H9 (cell line): ENCODE data around the gene ZBED5. TPM values are rescaled to one million over a fixed set of nuclear protein-coding genes. Genes with fewer than 3 reads are reported as not detected.

Experiments used
- DNase-seq: peaks from one replicate; pipeline ENCODE4 v3.0.0-alpha.2; 2017
- H2AFZ ChIP-seq: one replicate; pipeline ENCODE4 v1.6.1; 2013; ENCODE audit warnings: mild to moderate bottlenecking, low read length, control low read depth, moderate library complexity
- H2AK5ac ChIP-seq: 2 replicates; pipeline ENCODE4 v1.6.1; 2013; ENCODE audit warnings: low read length, control low read depth, mixed read lengths; ENCODE audit not compliant: insufficient read length
- H2BK120ac ChIP-seq: one replicate; pipeline ENCODE4 v1.6.1; 2013; ENCODE audit warnings: low read depth, mild to moderate bottlenecking, low read length, control low read depth, inconsistent platforms; ENCODE audit not compliant: poor library complexity, severe bottlenecking
- H2BK12ac ChIP-seq: 2 replicates; pipeline ENCODE4 v1.6.1; 2013; ENCODE audit warnings: low read length, control low read depth, mixed read lengths, low read depth; ENCODE audit not compliant: insufficient read length
- H2BK15ac ChIP-seq: 2 replicates; pipeline ENCODE4 v1.6.1; 2013; ENCODE audit warnings: low read depth, low read length, control low read depth
- H2BK20ac ChIP-seq: one replicate; pipeline ENCODE4 v1.6.1; 2013; ENCODE audit warnings: low read depth, mild to moderate bottlenecking, low read length, control low read depth, inconsistent platforms; ENCODE audit not compliant: poor library complexity, severe bottlenecking
- H2BK5ac ChIP-seq: 2 replicates; pipeline ENCODE4 v1.6.1; 2013; ENCODE audit warnings: low read length, control low read depth, mixed read lengths; ENCODE audit not compliant: insufficient read length
- H3K14ac ChIP-seq: 2 replicates; pipeline ENCODE4 v1.6.1; 2013; ENCODE audit warnings: low read length, control low read depth; ENCODE audit not compliant: insufficient read depth
- H3K18ac ChIP-seq: 2 replicates; pipeline ENCODE4 v1.6.1; 2013; ENCODE audit warnings: low read depth, mild to moderate bottlenecking, mixed read lengths, low read length, control low read depth; ENCODE audit not compliant: insufficient read length
- H3K23ac ChIP-seq: 2 replicates; pipeline ENCODE4 v1.6.1; 2013; ENCODE audit warnings: low read length, control low read depth, mixed read lengths, low read depth; ENCODE audit not compliant: insufficient read length
- H3K23me2 ChIP-seq: 2 replicates; pipeline ENCODE4 v1.6.1; 2013; ENCODE audit warnings: low read depth, mild to moderate bottlenecking, mixed read lengths, low read length, control low read depth; ENCODE audit not compliant: insufficient read length, poor library complexity, severe bottlenecking
- H3K27ac ChIP-seq: 2 replicates; pipeline ENCODE4 v1.5.1; 2013; ENCODE audit warnings: low read length, control low read depth, mixed read lengths, low read depth; ENCODE audit not compliant: insufficient read length
- H3K27me3 ChIP-seq: 2 replicates; pipeline ENCODE4 v1.6.1; 2013; ENCODE audit warnings: low read length, control low read depth, inconsistent platforms; ENCODE audit not compliant: insufficient read depth
- H3K4ac ChIP-seq: 2 replicates; pipeline ENCODE4 v1.6.1; 2013; ENCODE audit warnings: low read depth, mild to moderate bottlenecking, control low read depth, inconsistent platforms, low read length, moderate library complexity
- H3K4me1 ChIP-seq: 2 replicates; pipeline ENCODE4 v1.6.1; 2013; ENCODE audit warnings: low read length, control low read depth, inconsistent platforms; ENCODE audit not compliant: insufficient read depth
- H3K4me2 ChIP-seq: 2 replicates; pipeline ENCODE4 v1.6.1; 2013; ENCODE audit warnings: low read length, control low read depth, mixed read lengths; ENCODE audit not compliant: insufficient read length, insufficient read depth
- H3K56ac ChIP-seq: 2 replicates; pipeline ENCODE4 v1.6.1; 2013; ENCODE audit warnings: low read depth, mild to moderate bottlenecking, mixed read lengths, low read length, control low read depth; ENCODE audit not compliant: insufficient read length
- H3K79me1 ChIP-seq: 2 replicates; pipeline ENCODE4 v1.6.1; 2013; ENCODE audit warnings: low read depth, mild to moderate bottlenecking, moderate library complexity, low read length, control low read depth, inconsistent platforms; ENCODE audit not compliant: insufficient read depth, poor library complexity, severe bottlenecking
- H3K79me2 ChIP-seq: 2 replicates; pipeline ENCODE4 v1.6.1; 2013; ENCODE audit warnings: low read length, control low read depth, inconsistent platforms; ENCODE audit not compliant: insufficient read depth
- H3K9ac ChIP-seq: 2 replicates; pipeline ENCODE4 v1.6.1; 2013; ENCODE audit warnings: low read length, control low read depth, mixed read lengths; ENCODE audit not compliant: insufficient read length; ENCODE audit errors: extremely low read depth
- H3K9me3 ChIP-seq: one replicate; pipeline ENCODE4 v1.6.1; 2013; ENCODE audit warnings: low read depth, low read length, inconsistent platforms; ENCODE audit not compliant: control insufficient read depth
- H3T11ph ChIP-seq: one replicate; pipeline ENCODE4 v1.6.1; 2013; ENCODE audit warnings: mild to moderate bottlenecking, low read length, control low read depth, inconsistent platforms
- H4K20me1 ChIP-seq: one replicate; pipeline ENCODE4 v1.6.1; 2013; ENCODE audit not compliant: control insufficient read depth, insufficient read length, insufficient read depth
- H4K5ac ChIP-seq: 2 replicates; pipeline ENCODE4 v1.6.1; 2013; ENCODE audit warnings: low read depth, mild to moderate bottlenecking, mixed read lengths, low read length, control low read depth; ENCODE audit not compliant: insufficient read length
- H4K8ac ChIP-seq: replicated peaks from 2 replicates; pipeline ENCODE4 v1.6.1; 2013; ENCODE audit warnings: low read length, control low read depth, mixed read lengths, low read depth; ENCODE audit not compliant: insufficient read length
- H4K91ac ChIP-seq: 2 replicates; pipeline ENCODE4 v1.6.1; 2013; ENCODE audit warnings: low read depth, mild to moderate bottlenecking, moderate library complexity, mixed read lengths, low read length, control low read depth; ENCODE audit not compliant: insufficient read length
- H3K27ac Mint-ChIP-seq, 3 experiments: 2 replicates in 2 of 3; 3 replicates in 1 of 3; pipeline ENCODE4 v1.8.0; 2020 to 2021; ENCODE audit warnings: mixed read lengths in 3 of 3, mild to moderate bottlenecking in 1 of 3, moderate library complexity in 1 of 3
- H3K27me3 Mint-ChIP-seq: 2 replicates; pipeline ENCODE4 v1.8.0; 2021; ENCODE audit warnings: low read depth, mild to moderate bottlenecking, moderate library complexity, mixed read lengths
- H3K36me3 Mint-ChIP-seq, 3 experiments: 2 replicates in 2 of 3; 3 replicates in 1 of 3; pipeline ENCODE4 v1.8.0; 2020 to 2021; ENCODE audit warnings: low read depth in 3 of 3, mixed read lengths in 3 of 3; ENCODE audit not compliant: insufficient read depth in 1 of 3
- H3K4me1 Mint-ChIP-seq, 2 experiments: 2 replicates each; pipeline ENCODE4 v1.8.0; 2020; ENCODE audit warnings: mixed read lengths in 2 of 2
- H3K4me3 Mint-ChIP-seq, 2 experiments: 2 replicates in 1 of 2; 3 replicates in 1 of 2; pipeline ENCODE4 v1.8.0; 2020 to 2021; ENCODE audit warnings: mild to moderate bottlenecking in 2 of 2, mixed read lengths in 2 of 2, moderate library complexity in 1 of 2
- H3K9me3 Mint-ChIP-seq, 2 experiments: 2 replicates in 1 of 2; 3 replicates in 1 of 2; pipeline ENCODE4 v1.8.0; 2020; ENCODE audit warnings: mild to moderate bottlenecking in 2 of 2, mixed read lengths in 2 of 2, moderate library complexity in 1 of 2
- WGBS: extraction: QIAGEN DNeasy Blood & Tissue Kit; methylation state at CpG from one replicate; pipeline ENCODE4 v1.1.7; 2013; ENCODE audit warnings: missing lambda C conversion rate, low lambda C conversion rate, mixed read lengths; ENCODE audit not compliant: insufficient read length; ENCODE audit errors: extremely low coverage; 5-methylcytosine and 5-hydroxymethylcytosine counted together
- total RNA-seq: library from RNA; stranded (reverse); gene quantifications from 2 replicates; pipeline ENCODE4 v1.2.1, GENCODE V29; 2021
- TF ChIP-seq, protein P1 (sequence below): fragments of 200-600 bp; sonication (generic); conservative IDR thresholded peaks from 3 replicates; pipeline ENCODE4 v1.8.0; 2021; ENCODE audit warnings: antibody characterized with exemption, mild to moderate bottlenecking

The ZBED5 gene
- total RNA-seq, 1 experiment from 2014 or later: 65.8 TPM

DNA sequence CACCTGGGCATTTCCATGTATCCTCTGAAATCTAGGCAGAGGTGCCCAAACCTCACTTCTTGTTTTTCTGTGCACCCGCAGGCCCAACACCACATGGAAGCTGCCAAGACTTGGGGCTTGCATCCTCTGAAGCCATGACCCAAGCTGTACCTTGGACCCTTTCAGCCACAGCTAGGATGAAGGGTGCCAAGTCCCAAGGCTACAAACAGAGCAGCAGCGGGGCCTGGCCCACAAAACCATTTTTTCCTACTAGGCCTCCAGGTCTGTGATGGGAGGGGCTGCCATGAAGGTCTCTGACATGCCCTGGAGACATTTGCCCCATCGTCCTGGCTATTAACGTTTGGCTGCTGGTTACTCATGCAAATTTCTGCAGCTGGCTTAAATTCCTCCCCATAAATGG, 28.7 kb downstream of the ZBED5 start:
- DNase-seq: no peak
- Histone ChIP-seq H2AK5ac (no peak overlapping the region), H3K9me3 (no peaks in the 10 kb centered on the region), H3K4me1 (no peaks in the 10 kb centered on the region), H3K79me2 (no peaks in the 10 kb centered on the region), H3K9ac (no peak overlapping the region), H2BK12ac (no peak overlapping the region), H3K23ac (no peak overlapping the region), H3K27me3 (no peaks in the 10 kb centered on the region), H2BK20ac (no peak overlapping the region), H3K27ac (no peak overlapping the region), H3K18ac (no peak overlapping the region), H2BK5ac (no peak overlapping the region), H2BK120ac (no peak overlapping the region), H3K4ac (no peak overlapping the region), H3K56ac (no peak overlapping the region), H4K5ac (no peak overlapping the region), H3K23me2 (no peaks in the 10 kb centered on the region), H2BK15ac (no peak overlapping the region), H3K4me2 (no peak overlapping the region), H4K91ac (no peak overlapping the region), H3K79me1 (no peaks in the 10 kb centered on the region), H4K8ac (no peak overlapping the region), H3T11ph (no peak overlapping the region), H4K20me1 (no peaks in the 10 kb centered on the region), H3K14ac (no peak overlapping the region), H2AFZ (no peak overlapping the region)
- TF ChIP-seq, protein P1, sequence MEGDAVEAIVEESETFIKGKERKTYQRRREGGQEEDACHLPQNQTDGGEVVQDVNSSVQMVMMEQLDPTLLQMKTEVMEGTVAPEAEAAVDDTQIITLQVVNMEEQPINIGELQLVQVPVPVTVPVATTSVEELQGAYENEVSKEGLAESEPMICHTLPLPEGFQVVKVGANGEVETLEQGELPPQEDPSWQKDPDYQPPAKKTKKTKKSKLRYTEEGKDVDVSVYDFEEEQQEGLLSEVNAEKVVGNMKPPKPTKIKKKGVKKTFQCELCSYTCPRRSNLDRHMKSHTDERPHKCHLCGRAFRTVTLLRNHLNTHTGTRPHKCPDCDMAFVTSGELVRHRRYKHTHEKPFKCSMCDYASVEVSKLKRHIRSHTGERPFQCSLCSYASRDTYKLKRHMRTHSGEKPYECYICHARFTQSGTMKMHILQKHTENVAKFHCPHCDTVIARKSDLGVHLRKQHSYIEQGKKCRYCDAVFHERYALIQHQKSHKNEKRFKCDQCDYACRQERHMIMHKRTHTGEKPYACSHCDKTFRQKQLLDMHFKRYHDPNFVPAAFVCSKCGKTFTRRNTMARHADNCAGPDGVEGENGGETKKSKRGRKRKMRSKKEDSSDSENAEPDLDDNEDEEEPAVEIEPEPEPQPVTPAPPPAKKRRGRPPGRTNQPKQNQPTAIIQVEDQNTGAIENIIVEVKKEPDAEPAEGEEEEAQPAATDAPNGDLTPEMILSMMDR: no peak
- peaks cover 5% of the 10 kb centered on the region in 2 experiments; a peak in 4 of 5 replicates for H3K9me3 Mint-ChIP-seq
- H3K4me3 Mint-ChIP-seq: no peak overlapping the region
- no CpG with 5 or more reads among the region's 4 CpGs for WGBS
- no peaks in the 10 kb centered on the region; the same call in none of the 2 replicates for H3K27me3 Mint-ChIP-seq
- peaks cover 0 to 6% (median 0%) of the 10 kb centered on the region in 3 experiments; a peak in 2 of 7 replicates for H3K36me3 Mint-ChIP-seq
- no peaks in the 10 kb centered on the region for H3K4me1 Mint-ChIP-seq
- no peak overlapping the region for H3K27ac Mint-ChIP-seq
